Glomerular visceral epithelial cell (primary cell): ENCODE measurements around the gene TEX19.

ENCODE experiments used
- DNase-seq: peaks from one replicate; pipeline ENCODE4 v3.0.0-alpha.2; 2016; ENCODE audit errors: extremely low spot score

The TEX19 gene

GRCh38 chr17:82358465-82359350, at the start of gene TEX19:
TSS of gene TEX19 (plus strand) at chr17:82359247. CDS start at chr17:82362151, 2,904 bp downstream.
- no peak for DNase-seq

DNA sequence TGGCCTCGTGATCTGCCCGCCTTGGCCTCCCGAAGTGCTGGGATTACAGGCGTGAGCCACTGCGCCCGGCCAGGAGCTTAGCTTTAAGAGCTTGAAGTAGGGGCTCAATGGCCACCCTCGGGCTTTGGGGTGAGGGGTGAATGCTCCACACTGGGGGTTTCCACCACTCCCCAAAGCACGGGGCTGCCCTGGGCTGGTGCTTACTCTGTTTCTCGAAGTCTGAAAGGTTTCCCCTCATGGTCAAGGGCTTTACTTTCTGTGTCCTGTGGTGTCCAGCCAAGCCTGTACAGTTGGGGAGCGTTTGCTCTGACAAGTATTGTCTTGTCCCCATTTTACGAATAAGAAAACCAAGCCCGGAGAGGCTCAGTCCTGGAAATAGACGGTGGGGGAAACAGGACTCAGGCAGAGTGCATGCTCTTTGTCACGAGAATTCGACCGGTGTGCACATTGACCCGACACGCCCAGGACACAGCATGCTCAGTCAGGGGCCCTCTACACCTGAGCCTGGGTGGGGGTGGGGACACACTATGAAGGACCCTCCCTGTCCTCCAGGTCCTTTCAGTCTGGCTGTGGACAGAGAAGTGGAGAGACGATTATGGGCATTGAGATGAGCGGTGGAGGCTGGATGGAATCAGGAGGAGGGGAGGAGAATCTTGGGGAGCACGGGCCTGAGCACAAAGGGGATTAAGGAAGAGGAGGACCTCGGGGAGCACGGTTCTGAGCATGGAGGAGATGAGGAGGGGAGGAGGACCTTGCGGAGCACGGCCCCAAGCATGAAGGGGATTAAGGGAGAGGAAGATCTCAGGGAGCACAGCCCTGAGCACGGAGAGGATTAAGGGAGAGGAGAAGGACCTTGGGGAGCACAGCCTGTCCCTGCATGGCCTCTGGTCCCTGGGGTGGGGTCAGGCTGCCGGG, 49.1 kb upstream of the TEX19 start:
- no peak for DNase-seq

DNA sequence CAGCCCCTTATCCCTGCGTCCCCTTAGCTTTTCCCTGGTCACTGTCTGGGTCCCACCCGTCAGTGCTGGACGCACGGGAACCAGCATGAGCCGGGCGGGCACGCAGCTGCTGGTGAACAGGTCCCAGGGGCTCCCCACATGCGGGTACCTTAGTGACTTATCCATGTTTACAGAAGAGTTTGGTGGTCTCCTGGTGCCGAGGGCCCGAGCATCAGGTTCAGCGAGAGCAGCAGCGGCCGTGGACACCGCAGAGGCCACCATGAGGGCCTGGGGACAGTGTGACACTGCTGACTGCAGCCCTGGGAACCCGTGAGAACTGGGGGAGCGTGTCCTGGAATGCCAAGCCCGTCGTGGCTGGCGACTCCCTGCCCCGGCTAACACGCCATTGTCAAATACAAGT, 48.2 kb upstream of the TEX19 start:
- DNase-seq = no peak

- no peak for DNase-seq
These were observed 47.1 kb upstream of the TEX19 start for GRCh38 chr17:82311971-82312370.

- no peak for DNase-seq
These were observed 45.6 kb upstream of the TEX19 start for GRCh38 chr17:82313195-82314011.

- DNase-seq = no peak
These were observed 44.9 kb upstream of the TEX19 start for GRCh38 chr17:82314012-82314726.

DNA sequence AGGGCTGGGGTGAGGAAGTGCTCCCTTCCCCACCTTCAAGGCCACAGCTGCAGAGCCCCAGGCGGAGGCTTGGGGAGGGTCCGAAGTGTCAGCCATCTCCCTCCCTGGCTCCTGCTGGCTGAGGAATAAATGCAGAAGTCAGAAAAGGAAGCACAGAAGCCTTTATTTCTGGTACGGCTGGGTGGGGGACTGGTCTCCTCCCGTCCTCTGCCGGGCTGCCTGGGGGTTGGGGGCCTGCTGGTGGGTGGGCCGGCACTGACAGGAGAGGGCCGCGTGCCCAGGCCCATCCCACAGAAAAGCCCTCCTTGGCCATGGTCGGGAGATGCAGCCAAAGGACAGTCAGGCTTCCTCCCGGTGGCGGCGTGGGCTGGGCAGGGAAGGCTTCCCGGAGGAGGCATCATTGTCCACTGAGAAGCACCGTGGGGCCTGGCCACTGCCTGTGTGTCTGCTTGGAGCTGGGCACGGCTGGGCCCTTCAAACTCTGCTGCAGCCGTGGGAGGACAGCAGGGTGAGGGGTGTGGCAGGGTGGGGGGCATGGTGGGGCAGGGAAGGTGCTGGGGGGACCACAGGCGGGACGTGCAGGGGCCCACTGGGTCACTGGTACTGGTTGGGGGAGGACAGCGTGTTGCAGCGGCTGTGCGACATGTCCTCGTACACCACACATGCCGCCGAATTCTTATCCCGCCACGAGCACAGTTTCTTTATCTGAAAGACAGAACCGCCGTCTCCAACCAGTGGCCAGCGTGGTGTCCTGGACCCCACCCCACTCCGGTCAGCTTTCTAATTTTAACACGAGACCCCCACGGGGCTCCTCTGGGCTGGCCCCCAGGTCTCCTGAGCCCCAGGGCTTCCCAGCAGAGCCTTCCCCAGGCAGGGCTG, 44.1 kb upstream of the TEX19 start:
- no peak for DNase-seq

DNA sequence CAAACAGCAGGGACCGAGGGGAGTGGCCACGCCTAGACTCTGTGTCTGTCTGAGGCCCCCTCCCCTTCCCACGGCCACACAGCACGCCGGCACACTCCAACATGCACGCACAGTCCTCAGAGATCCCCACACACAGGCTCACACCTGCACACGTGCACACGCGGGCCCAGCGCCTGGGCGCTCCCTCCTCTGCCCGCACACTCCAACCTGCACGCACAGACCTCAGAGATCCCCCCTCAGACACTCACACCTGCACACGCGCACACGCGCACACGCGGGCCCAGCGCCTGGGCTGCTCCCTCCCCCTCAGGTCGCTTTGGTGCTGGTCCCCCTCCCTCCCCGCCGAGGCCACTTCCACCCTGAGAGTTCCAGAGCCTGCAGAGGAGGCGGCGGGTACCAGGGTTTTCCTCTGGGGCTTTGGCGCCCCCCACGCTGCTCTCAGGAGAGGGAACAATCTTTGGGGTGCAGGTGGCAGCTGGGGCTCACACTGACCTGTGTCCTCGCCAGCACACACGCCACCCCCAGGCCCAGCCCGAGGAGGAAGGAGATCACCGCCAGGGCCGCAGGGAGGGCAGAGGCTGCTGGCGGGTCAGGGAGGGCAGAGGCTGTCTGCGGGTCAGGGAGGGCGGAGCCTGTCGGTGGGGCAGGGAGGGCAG, 43.2 kb upstream of the TEX19 start:
- DNase-seq = no peak

- no peak for DNase-seq
These were observed 42.2 kb upstream of the TEX19 start for GRCh38 chr17:82316651-82317393.

- DNase-seq = no peak
These were observed 41.5 kb upstream of the TEX19 start, which contains the start of gene CD7 for GRCh38 chr17:82317394-82318168. TSS of gene CD7 (minus strand) at chr17:82317608. CDS start at chr17:82317495, 113 bp downstream.

- DNase-seq = no peak
These were observed 40.9 kb upstream of the TEX19 start for GRCh38 chr17:82318169-82318498.

- no peak for DNase-seq
These were observed 40.1 kb upstream of the TEX19 start for GRCh38 chr17:82318772-82319606.

DNA sequence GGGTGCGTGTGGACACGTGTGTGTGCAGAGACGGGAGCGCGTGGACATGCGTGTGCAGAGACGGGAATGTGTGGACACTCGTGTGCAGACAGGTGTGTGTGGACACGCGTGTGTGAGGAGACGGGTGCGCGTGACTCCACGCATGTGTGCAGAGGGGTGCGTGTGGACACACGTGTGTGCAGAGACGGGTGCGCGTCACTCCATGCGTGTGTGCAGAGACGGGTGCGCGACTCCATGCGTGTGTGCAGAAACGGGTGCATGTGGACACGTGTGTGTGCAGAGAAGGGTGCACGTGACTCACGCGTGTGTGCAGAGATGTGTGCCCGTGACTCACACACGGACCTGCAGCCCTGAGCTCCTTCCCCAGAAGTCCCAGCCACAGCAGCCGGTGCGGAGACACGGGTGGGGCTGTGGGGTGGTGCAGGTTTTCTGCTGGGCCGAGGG, 39.4 kb upstream of the TEX19 start:
- DNase-seq = no peak

DNA sequence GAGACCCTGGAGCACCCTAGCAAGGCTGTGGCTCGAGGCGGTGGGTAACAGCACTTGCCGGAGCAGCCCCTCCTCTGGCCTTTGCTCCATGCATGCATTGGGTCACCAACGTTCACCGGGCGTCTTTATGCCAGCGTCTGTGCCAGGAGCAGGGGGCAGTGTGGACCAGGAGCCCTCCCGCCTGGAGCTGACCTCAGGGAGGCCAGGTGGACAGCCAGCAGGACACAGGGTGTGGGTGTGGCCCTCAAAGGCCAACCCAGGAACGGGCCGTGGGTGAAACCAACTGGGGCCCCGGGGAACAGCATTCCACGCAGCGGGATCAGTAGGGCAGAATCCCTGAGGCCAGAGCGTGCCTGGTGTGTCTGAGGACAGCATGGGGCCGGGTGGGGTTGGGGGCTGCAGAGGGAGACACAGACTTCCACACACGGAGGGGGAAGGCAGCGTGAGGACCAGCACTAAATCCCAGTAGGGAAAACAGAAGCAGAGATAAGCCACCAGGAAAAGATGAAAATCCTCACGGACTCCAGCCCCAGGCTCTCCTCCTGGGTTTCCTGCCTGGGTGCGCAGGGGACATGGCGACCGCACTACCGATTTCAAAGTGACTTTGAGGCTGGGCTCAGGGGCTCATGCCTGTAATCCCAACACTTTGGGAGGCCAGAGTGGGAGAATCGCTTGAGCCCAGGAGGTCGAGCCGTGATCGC, 38.8 kb upstream of the TEX19 start:
- DNase-seq = no peak

DNA sequence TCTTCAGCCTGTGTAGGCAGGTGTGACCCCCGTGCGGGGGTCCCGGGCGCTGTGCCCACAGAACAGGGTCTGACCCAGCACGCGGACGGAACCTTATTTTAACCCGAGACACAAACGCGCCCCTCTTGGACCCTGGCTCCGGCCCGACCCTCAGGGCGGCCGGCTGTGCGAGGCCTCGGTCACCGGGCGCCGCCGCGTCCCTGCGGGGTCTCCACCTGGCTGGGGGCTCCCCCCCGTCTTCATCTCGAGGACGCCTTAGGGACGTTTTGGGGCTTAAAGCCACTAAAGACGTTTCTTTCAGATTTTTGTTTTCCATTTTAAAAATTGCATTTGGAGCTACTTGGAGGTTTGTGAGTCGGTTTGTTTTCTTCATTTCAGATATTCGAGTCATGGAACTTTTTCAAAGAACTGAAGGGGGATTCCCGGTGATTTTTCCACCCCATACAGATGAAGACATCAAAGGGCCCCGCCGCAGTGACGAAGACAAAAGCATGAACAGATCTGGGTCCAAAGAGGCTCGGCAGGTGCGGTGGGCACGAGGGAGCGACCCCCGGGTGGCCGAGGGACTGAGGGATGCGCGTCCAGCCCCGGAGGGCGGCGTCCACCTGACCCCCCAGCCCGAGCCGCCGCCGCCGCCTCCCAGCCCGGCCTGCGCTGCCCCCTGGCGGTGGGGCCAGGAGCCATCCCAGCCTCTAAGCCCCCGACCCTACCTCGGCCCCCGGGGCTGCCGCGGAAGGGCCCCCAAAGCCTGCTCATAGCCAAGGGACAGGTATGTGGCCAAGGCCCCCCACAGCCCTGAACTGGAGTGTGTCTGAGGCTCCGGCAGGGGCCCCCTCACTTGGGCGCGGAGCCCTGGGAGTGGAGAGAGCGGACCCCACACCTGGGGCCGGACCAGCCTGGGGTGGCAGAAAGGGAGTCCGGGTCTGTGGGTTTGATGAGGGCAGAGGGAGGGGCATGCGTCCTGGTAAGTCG, 37.8 kb upstream of the TEX19 start:
- DNase-seq = peak; percentile 25
